Calu3 (cell line): ENCODE data around the gene LINC00305. TPM values are rescaled to one million over a fixed set of nuclear protein-coding genes. Genes with fewer than 3 reads are reported as not detected.

ENCODE experiments used
- Bru-seq: library from RNA; stranded (reverse); fragments of 400-500 nt; gene quantifications from one replicate; lab custom pipeline; 2021; lab: Mats Ljungman, UMichigan
- BruChase-seq, 2 experiments: library from RNA; stranded (reverse); fragments of 400-500 nt; gene quantifications; one replicate each; lab custom pipeline; 2021; lab: Mats Ljungman, UMichigan
- BruUV-seq: library from RNA; stranded (reverse); fragments of 400-500 nt; replicated peaks from 2 replicates; lab custom pipeline; 2021; lab: Mats Ljungman, UMichigan
- CTCF ChIA-PET: fragments of 300-600 bp; sonication (Branson Sonifier 250); formaldehyde crosslinking; loops from one replicate; lab custom pipeline; 2022; ENCODE audit warnings: antibody characterized with exemption; lab: Charles Lee
- DNase-seq: peaks from one replicate; pipeline ENCODE4 v3.0.0; 2022
- H3K27ac Mint-ChIP-seq: one replicate; pipeline ENCODE4 v1.8.0; 2022; ENCODE audit warnings: mixed read lengths; ENCODE audit not compliant: unreplicated experiment
- H3K27me3 Mint-ChIP-seq: one replicate; pipeline ENCODE4 v1.8.0; 2022; ENCODE audit warnings: mixed read lengths; ENCODE audit not compliant: unreplicated experiment
- H3K36me3 Mint-ChIP-seq: one replicate; pipeline ENCODE4 v1.8.0; 2022; ENCODE audit warnings: mild to moderate bottlenecking, moderate library complexity, mixed read lengths; ENCODE audit not compliant: insufficient read depth, unreplicated experiment
- H3K4me1 Mint-ChIP-seq: one replicate; pipeline ENCODE4 v1.8.0; 2022; ENCODE audit warnings: mild to moderate bottlenecking, low read depth, mixed read lengths; ENCODE audit not compliant: unreplicated experiment
- H3K4me3 Mint-ChIP-seq: one replicate; pipeline ENCODE4 v1.8.0; 2022; ENCODE audit warnings: mild to moderate bottlenecking, low read depth, moderate library complexity, mixed read lengths; ENCODE audit not compliant: unreplicated experiment
- H3K9me3 Mint-ChIP-seq: one replicate; pipeline ENCODE4 v1.8.0; 2022; ENCODE audit warnings: low read depth, mixed read lengths; ENCODE audit not compliant: unreplicated experiment
- intact Hi-C: fragments of 100-400 bp; cut with micrococcal nuclease; formaldehyde crosslinking; loops from one replicate; pipeline ENCODE4 v1.10.0; 2022; ENCODE audit not compliant: unreplicated experiment
- long read RNA-seq: library from polyadenylated mRNA; stranded (forward); transcript quantifications from one replicate; pipeline ENCODE4 v2.0.0, GENCODE V29; 2022
- total RNA-seq: library from RNA; stranded (reverse); gene quantifications from 2 replicates; pipeline ENCODE4 v1.2.3, GENCODE V29; 2022
- TF ChIP-seq, protein P1 (sequence below): fragments of 200-600 bp; IDR thresholded peaks from one replicate; pipeline ENCODE4 v1.8.0; 2022; ENCODE audit warnings: antibody characterized with exemption; ENCODE audit not compliant: unreplicated experiment

LINC00305 gene
- not detected in 2 replicates for total RNA-seq
- not detected for Bru-seq, nascent RNA
- BruChase-seq, experiment 1, labeled RNA remaining after a 6-hour chase: not detected
- percentile 0 among the genes with signal in this experiment for BruChase-seq, experiment 2, labeled RNA remaining after a 2-hour chase
- long read RNA-seq: 0 reads

DNA sequence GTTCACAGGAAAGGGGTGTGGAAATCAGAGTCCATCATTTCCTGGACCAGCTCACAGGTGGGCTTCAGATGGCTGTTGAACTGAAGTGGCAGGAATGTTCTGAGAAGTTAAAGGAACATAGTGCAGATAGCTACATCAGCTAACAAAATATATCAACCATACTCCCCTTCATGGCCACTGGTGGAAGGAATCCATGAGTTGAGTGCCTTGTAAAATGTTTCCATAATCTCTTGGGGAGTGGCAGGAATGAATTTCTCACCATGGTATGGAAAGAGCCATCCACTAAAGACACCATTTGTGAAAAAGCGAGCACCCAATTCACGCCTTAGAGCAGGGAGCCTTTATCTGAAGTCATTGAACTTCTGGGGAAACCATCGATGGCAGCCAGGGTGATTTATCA, at the start of gene LINC00305:
TSS of gene LINC00305 (minus strand) at position 101 of the 400 bp plus-strand sequence.
- Mint-ChIP-seq H3K27me3 (no peaks in the 10 kb centered on the region), H3K9me3 (no peaks in the 10 kb centered on the region), H3K4me3 (no peak within 1 kb of the TSS), H3K36me3 (no peaks in the 10 kb centered on the region), H3K4me1 (peaks cover 8% of the 10 kb centered on the region), H3K27ac (no peak within 1 kb of the TSS)
- BruUV-seq: no TSS peak
- intact Hi-C loops: no loop called here
- TF ChIP-seq, protein P1, sequence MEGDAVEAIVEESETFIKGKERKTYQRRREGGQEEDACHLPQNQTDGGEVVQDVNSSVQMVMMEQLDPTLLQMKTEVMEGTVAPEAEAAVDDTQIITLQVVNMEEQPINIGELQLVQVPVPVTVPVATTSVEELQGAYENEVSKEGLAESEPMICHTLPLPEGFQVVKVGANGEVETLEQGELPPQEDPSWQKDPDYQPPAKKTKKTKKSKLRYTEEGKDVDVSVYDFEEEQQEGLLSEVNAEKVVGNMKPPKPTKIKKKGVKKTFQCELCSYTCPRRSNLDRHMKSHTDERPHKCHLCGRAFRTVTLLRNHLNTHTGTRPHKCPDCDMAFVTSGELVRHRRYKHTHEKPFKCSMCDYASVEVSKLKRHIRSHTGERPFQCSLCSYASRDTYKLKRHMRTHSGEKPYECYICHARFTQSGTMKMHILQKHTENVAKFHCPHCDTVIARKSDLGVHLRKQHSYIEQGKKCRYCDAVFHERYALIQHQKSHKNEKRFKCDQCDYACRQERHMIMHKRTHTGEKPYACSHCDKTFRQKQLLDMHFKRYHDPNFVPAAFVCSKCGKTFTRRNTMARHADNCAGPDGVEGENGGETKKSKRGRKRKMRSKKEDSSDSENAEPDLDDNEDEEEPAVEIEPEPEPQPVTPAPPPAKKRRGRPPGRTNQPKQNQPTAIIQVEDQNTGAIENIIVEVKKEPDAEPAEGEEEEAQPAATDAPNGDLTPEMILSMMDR: no peak
- CTCF ChIA-PET: no interaction called here
- DNase-seq: no peak

DNA sequence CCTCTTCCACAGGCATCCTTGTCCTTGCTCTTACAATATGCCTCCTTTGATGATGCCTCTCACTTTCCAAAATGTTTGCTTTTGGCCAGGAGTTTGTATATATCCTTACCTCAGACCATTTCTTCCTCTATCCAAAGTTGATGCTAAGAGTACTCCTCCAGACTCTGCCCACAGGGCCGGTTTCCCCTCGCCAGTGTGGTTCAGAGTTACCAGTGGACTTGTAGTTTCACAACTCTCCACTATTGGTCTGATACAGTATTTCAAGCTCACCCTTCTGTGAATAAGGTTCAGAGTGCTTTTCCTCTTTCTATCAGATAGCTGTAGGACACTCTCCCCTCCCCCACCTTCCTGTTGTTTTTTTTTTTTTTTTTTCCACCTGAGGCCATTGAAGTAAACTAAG, 42.2 kb upstream of the LINC00305 start:
- H3K9me3 Mint-ChIP-seq: no peaks in the 10 kb centered on the region
- no peaks in the 10 kb centered on the region for H3K4me1 Mint-ChIP-seq
- no peak overlapping the region for H3K4me3 Mint-ChIP-seq
- DNase-seq: no peak
- H3K27ac Mint-ChIP-seq: no peak overlapping the region
- CTCF ChIA-PET: no interaction called here
- intact Hi-C loops: no loop called here
- no TSS peak for BruUV-seq
- TF ChIP-seq, protein P1: no peak
- peaks cover 8% of the 10 kb centered on the region for H3K27me3 Mint-ChIP-seq
- H3K36me3 Mint-ChIP-seq: no peaks in the 10 kb centered on the region

DNA sequence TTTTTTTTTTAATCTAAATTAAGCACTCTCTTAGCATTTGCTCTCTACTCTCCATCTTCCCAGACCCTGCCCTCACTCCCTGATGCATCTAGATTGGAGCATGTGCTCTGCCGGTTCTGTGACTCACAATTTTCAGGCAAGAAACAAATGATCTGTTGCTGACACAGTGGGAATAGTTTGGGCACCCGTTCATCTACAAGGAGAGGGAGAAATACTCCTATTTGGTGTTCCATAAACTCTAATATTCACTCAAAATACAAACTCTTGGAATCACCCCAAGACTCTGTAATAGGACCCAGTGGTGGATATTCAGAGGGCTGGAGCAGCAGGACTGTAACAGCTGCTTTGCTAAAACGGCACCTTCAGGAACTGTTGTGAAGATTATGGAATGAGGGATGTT, 37.1 kb upstream of the LINC00305 start:
- TF ChIP-seq, protein P1: no peak
- Mint-ChIP-seq H3K27ac (no peak overlapping the region), H3K9me3 (no peaks in the 10 kb centered on the region), H3K36me3 (no peaks in the 10 kb centered on the region), H3K4me3 (no peak overlapping the region), H3K4me1 (no peaks in the 10 kb centered on the region), H3K27me3 (peaks cover 14% of the 10 kb centered on the region)
- intact Hi-C loops: no loop called here
- CTCF ChIA-PET: no interaction called here
- no peak for DNase-seq
- no TSS peak for BruUV-seq

DNA sequence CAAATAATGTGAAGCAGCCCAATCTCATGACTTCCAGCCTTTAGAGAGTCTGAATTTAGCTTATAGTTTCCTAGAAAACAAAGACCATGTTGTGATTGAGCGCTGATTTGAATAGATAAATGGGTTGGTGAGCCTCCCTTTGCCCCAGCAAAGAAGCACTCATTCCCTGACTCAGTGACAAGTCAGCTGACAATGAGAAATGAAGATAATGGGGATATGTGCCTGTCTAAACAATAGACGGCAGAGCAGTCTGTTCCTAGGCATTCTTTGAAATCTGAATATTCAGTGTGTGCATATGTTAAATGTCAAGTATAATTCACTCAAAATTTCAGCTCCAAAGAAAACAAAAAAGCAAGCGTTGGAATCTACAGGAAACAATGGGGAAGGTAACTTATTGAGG, 34.8 kb upstream of the LINC00305 start:
- H3K36me3 Mint-ChIP-seq: no peaks in the 10 kb centered on the region
- TF ChIP-seq, protein P1: no peak
- H3K27ac Mint-ChIP-seq: no peak overlapping the region
- no peak for DNase-seq
- BruUV-seq: no TSS peak
- no peaks in the 10 kb centered on the region for H3K4me1 Mint-ChIP-seq
- CTCF ChIA-PET: no interaction called here
- H3K4me3 Mint-ChIP-seq: no peak overlapping the region
- peaks cover 14% of the 10 kb centered on the region for H3K27me3 Mint-ChIP-seq
- intact Hi-C loops: no loop called here
- H3K9me3 Mint-ChIP-seq: no peaks in the 10 kb centered on the region
